HG03558 (cell line): ENCODE results near the gene KRTAP5-3.
"Not testable (repeated sequence)": the region's sequence is repeated elsewhere in the genome, so short reads cannot be mapped to it uniquely, and the experiment has no call there.

Source experiments
- ATAC-seq: cut with Tn5 transposase; IDR thresholded peaks from one replicate; pipeline ENCODE4 v1.9.1; 2021; ENCODE audit warnings: moderate number of reproducible peaks; ENCODE audit not compliant: unreplicated experiment; ENCODE audit errors: extremely low read depth

KRTAP5-3 gene, protein sequence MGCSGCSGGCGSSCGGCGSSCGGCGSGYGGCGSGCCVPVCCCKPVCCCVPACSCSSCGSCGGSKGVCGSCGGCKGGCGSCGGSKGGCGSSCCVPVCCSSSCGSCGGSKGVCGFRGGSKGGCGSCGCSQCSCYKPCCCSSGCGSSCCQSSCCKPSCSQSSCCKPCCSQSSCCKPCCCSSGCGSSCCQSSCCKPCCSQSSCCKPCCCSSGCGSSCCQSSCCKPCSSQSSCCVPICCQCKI

DNA sequence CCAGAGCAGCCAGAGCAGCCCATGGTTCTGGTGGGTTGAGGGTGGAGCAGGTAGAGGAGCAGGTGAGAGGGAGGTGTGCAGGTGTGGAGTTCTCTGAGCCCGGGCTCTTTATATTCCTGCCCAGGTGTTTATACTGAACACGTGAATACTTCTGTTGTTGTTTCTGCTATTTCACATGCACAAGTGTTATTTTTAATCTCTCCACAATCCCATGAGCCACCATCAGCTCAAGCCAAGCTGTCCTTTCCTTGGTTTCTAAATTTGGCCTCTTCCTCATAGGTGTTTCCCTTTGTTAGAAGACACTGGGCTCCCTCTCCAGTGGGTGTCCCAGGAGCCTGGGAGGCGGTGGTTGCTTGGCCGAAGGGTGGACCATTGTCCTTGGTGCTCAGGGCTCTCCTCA is at the start of gene KRTAP5-3:
KRTAP5-3 (minus strand) TSS at position 101 of the 400 bp plus-strand sequence; CDS start at position 23, 78 bp downstream.
- no peak for ATAC-seq

- no peak for ATAC-seq
These were observed 48.4 kb upstream of the KRTAP5-3 start for GRCh38 chr11:1656670-1657069.

DNA sequence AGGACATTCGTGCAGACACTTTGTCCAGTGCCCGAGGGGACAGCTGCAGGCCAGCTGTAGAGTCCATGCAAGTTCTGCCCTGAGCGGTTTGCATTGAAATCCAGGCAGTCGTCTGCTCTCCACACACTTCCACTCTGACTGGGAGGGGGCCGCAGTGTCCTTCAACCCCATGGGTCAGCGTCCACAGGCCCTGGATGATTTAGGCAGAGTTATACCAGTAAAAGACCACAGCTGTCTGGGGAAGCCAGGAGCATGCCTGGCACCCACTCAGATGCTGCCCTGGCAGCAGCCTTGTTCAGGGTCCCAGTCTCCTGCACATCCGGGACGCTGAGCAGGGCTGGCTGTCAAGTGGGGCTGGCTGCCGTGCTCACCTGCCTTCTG is 47.8 kb upstream of the KRTAP5-3 start:
- ATAC-seq, result no peak

GRCh38 chr11:1655168-1656060 is 47.2 kb upstream of the KRTAP5-3 start:
- ATAC-seq, result no peak

GRCh38 chr11:1654388-1655167 is 46.3 kb upstream of the KRTAP5-3 start:
- no peak for ATAC-seq

- no peak for ATAC-seq
These were observed 45.5 kb upstream of the KRTAP5-3 start for GRCh38 chr11:1653541-1654387.

- no peak for ATAC-seq
These were observed 44.7 kb upstream of the KRTAP5-3 start for GRCh38 chr11:1652771-1653540.

DNA sequence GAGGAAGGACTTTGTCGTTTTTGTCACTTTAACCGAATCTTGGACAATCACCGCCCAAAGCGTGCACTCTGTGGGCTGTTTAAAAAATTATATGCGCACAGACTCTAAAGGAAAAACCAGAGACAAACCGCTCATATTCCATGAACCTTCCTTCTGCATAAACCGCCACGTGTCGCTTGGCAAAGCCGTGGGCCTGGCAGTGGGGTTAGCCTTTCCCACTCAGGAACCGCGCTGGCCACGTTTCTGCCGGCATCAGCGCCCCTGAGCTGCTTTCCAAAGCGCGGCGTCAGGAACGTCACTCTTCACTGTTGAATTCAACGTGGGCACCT is 44.1 kb upstream of the KRTAP5-3 start:
- ATAC-seq, result no peak

DNA sequence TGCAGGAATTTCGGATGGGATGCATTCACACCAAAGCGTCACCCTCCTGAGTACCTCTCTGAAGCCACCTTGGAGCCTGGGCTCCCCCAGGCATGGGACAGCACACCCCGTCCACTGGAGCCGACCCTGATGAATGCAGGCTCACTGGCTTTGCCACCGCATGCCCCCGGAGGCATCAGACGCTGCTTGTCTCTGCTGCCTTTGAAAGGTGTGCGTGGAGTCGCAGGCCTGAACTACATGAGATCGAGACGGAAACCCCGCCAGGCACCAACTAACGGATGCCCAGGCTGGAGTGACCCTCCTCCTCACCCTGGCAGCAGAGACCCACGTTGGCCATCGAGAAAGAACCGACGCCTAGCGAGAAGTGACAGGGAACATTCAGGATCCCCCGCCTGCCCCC is 43.8 kb upstream of the KRTAP5-3 start:
- no peak for ATAC-seq

DNA sequence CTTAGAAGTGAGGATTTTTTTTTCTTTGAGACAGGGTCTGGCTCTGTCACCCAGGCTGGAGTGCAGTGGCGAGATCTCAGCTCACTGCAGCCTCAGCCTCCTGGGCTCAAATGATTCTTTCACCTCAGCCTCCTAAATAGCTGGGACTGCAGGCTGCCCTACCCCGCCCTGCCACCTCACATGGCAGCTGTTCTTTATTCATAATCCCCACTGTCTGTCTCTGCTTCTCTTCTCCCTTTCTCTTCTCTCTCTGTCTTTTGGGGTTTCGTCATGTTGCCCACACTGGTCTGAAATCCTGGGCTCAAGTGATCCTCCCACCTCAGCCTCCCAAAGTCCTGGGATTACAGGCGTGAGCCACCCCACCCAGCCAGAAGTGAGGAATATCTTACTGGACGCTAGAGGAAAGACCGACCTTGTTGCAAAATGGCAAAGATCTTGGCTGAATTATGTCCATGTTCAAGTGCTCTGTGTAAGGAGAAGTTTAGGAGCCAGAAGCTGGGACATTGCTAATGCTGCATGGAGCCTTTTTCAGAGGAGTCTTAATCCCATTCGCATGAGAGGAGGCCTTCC is 43.2 kb upstream of the KRTAP5-3 start:
- ATAC-seq, result no peak

DNA sequence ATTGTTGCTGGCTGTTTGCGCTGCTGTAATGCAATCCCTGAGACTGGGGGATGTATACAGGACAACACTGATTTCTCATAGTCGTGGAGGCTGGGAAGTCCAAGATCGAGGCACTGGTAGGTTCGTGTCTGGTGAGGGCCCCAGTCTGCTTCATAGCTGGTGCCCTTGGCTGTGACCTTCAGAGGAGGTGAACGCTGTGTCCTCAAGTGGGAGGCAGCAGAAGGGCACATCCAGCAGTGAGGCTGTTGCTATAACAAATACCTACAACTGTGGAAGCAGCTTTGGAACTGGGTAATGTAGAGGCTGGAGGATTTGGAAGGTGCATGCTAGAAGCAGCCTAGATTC is 42.6 kb upstream of the KRTAP5-3 start:
- no peak for ATAC-seq

DNA sequence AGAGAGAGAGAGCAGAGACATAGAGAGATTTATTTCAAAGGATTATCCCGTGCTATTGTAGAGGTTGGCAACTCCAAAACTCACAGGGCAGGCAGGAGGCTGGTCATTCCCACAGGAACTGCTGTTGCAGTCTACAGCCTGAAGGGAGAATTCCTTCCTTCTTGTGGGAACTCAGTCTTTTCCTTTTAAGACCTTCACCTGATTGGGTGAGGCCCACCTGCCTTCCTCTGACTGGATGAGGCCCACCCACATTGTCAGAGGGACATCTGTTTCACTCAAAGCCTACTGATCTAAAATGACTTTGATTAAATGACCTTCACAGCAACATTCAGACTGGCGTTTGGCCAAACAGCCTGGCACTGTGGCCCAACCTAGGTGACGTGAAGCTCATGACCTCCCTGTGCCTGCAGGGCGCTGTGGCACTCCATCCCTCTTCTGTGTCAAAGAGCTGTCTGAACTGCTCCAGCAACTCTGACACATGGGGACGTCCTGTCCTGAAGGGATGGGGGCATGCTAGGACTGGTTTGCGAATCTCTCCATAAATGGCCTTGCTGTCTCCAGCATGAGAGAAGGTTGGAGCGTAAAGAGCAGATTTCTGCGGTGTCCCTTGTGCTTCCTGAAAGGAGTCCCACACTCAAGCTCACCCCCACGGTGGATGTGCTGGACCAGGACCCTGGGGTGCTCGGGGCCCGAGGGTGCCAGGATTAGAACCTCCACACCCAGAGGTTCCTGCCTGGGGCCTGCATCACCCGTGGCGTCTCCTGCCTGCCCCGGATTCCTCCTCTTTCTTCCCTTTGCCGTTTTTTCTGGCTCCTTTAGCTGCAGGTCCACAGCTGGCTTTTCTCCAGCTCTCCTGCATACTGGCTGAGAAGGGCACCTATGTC is 42.0 kb upstream of the KRTAP5-3 start:
- ATAC-seq, result no peak

- no peak for ATAC-seq
These were observed 40.6 kb upstream of the KRTAP5-3 start for GRCh38 chr11:1648653-1649420.

DNA sequence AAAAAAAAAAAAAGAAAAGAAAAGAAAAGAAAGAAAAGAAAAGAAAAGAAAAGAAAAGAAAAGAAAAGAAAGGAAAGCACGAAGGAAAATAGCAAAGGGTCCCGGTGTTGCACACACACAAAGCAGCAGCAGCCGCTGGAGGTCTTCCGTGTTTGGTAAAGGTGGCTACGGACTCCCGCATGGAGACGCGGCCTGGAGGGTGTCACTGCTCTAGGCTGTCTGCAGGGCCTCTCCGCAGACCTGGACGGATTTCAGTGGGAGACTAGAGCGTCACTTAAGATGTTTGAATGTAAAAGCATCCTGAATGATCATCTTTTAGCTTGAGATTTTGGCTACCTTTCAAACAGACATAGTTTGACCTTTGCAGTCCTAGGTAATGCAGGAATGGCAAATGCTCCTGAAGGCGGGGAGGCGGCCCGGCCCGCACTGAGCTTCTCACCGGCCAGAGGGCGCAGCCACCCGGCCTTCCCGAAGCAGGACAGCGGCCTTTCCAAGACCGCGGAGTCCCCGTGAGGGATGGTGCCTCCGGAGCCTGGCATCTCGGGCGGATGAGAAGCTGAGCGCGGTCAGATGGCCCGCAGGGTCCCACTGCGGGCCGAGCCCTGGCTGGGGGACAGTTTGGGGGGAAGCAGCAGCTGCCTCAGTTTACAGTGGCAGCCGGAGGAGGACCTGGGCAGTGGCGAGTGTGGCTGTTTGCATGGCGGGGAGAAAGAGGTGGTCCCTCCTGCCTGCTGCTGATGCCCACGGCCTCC is 39.8 kb upstream of the KRTAP5-3 start:
- ATAC-seq, result no peak

DNA sequence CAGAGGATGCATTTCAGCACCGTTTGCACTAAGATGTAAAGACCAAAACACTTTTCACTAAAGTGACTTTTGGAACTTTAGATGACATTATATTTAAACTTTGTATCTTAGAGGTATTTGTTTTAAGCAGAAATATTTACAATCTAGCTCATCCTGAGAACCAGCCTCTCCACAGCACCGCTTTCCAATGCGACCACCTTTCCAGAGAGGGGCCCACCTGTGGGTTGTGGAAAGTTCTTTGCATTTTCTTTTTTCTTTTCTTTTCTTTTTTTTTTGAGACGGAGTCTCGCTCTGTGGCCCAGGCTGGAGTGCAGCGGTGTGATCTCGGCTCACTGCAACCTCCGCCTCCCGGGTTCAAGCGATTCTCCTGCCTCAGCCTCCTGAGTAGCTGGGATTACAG is 38.3 kb upstream of the KRTAP5-3 start:
- ATAC-seq, result not testable (repeated sequence)

DNA sequence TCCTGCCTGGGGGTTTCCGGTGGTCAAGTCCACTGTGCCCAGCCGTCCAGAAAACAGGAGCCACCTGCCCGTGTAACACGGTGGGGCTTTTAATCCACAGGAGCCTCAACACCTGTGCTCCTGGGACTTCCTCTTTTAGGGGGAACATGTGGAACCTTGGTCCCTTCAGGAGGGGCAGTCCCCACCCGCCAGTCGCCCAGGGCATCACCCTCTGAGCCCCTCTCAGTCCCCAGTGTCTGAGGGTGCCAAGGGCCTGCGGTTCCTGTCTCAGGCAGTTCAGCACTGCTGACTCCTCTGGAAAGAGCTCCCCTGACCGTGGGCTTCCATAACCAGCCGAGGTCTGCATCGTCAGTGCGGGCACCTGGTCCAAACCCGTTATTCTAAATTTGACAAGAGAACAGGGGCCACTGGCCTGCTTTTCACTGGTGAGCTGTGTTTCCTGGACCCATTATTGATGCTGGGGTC is 37.1 kb upstream of the KRTAP5-3 start:
- no peak for ATAC-seq
